Stimulated activated CD8-positive, alpha-beta memory T cell treated with anti-CD3 and anti-CD28 coated beads, Interleukin-4, amount 100 ng/mL, for 48 hours (primary cell): ENCODE results near the gene PDLIM4.
A peak's percentile ranks its signal among the peaks of the same experiment; 100 is the strongest.

Experiments used
- DNase-seq: peaks from one replicate; pipeline ENCODE4 v3.0.0-alpha.2; 2020

PDLIM4 gene

GRCh38 chr5:132268769-132269551 is 11.5 kb downstream of the PDLIM4 start:
- DNase-seq: no peak

GRCh38 chr5:132269635-132270334 is 12.3 kb downstream of the PDLIM4 start:
- no peak for DNase-seq

- no peak for DNase-seq
These were observed 12.8 kb downstream of the PDLIM4 start for GRCh38 chr5:132270335-132270665.

- DNase-seq: no peak
These were observed 13.2 kb downstream of the PDLIM4 start for GRCh38 chr5:132270706-132271105.

GRCh38 chr5:132271251-132272246 is 14.1 kb downstream of the PDLIM4 start:
- DNase-seq: no peak

GRCh38 chr5:132272311-132273210 is 15.1 kb downstream of the PDLIM4 start:
- DNase-seq: peak; percentile 90

- DNase-seq: no peak
These were observed 16.1 kb downstream of the PDLIM4 start for GRCh38 chr5:132273631-132274030.

GRCh38 chr5:132274050-132274792 is 16.7 kb downstream of the PDLIM4 start:
- no peak for DNase-seq

- DNase-seq: no peak
These were observed 18.1 kb downstream of the PDLIM4 start for GRCh38 chr5:132275367-132276220.

- DNase-seq: no peak
These were observed 19.8 kb downstream of the PDLIM4 start for GRCh38 chr5:132277256-132277655.

GRCh38 chr5:132277971-132278853 is 20.7 kb downstream of the PDLIM4 start:
- no peak for DNase-seq

GRCh38 chr5:132279801-132280200 is 22.3 kb downstream of the PDLIM4 start:
- DNase-seq: no peak

- DNase-seq: no peak
These were observed 23.1 kb downstream of the PDLIM4 start for GRCh38 chr5:132280371-132281240.

- no peak for DNase-seq
These were observed 24.5 kb downstream of the PDLIM4 start for GRCh38 chr5:132281856-132282614.

- DNase-seq: no peak
These were observed 26.0 kb downstream of the PDLIM4 start for GRCh38 chr5:132283423-132284043.

- DNase-seq: no peak
These were observed 31.6 kb downstream of the PDLIM4 start for GRCh38 chr5:132289097-132289496.

- no peak for DNase-seq
These were observed 33.5 kb downstream of the PDLIM4 start for GRCh38 chr5:132291026-132291425.
